SU-DHL-6 (cell line): ENCODE measurements around the gene UBC.
"Not testable (repeated sequence)": the region's sequence is repeated elsewhere in the genome, so short reads cannot be mapped to it uniquely, and the experiment has no call there.

Experiments used
- H2AFZ ChIP-seq: fragments of 200-600 bp; sonication (generic); 2 replicates; pipeline ENCODE4 v1.6.1; 2014; ENCODE audit warnings: low read depth, mild to moderate bottlenecking, moderate library complexity, mixed read lengths, antibody characterized with exemption, low read length; ENCODE audit not compliant: severe bottlenecking
- H3F3A ChIP-seq: fragments of 200-600 bp; shearing (Covaris generic); 2 replicates; pipeline ENCODE4 v1.6.0; 2016; ENCODE audit warnings: antibody characterized with exemption, mild to moderate bottlenecking; ENCODE audit not compliant: insufficient read depth
- H3K27ac ChIP-seq: fragments of 200-600 bp; sonication (generic); 2 replicates; pipeline ENCODE4 v1.5.1; 2016; ENCODE audit warnings: low read depth, mild to moderate bottlenecking, low read length, moderate library complexity, mixed read lengths
- H3K27me3 ChIP-seq: fragments of 200-600 bp; sonication (generic), shearing (Covaris generic); 2 replicates; pipeline ENCODE4 v1.6.0; 2014; ENCODE audit warnings: mild to moderate bottlenecking, low read length
- H3K36me3 ChIP-seq: fragments of 200-600 bp; sonication (generic); 2 replicates; pipeline ENCODE4 v1.6.1; 2014; ENCODE audit warnings: mild to moderate bottlenecking, low read length, mixed read lengths
- H3K4me2 ChIP-seq: fragments of 300-600, 200-600 bp; shearing (Covaris generic), sonication (generic); 2 replicates; pipeline ENCODE4 v1.6.0; 2014; ENCODE audit warnings: low read length, low read depth, mild to moderate bottlenecking; ENCODE audit not compliant: poor library complexity, severe bottlenecking
- H3K4me3 ChIP-seq: fragments of 200-600 bp; sonication (generic); 2 replicates; pipeline ENCODE4 v1.5.1; 2014; ENCODE audit warnings: antibody characterized with exemption, low read length, mild to moderate bottlenecking, mixed read lengths; ENCODE audit not compliant: insufficient read depth, poor library complexity, severe bottlenecking
- H3K79me2 ChIP-seq: fragments of 200-600 bp; sonication (generic); 2 replicates; pipeline ENCODE4 v1.6.1; 2014; ENCODE audit warnings: mild to moderate bottlenecking, low read length, moderate library complexity; ENCODE audit not compliant: insufficient read depth
- H3K9ac ChIP-seq: fragments of 200-600 bp; sonication (generic); 2 replicates; pipeline ENCODE4 v1.7.0; 2014; ENCODE audit warnings: mild to moderate bottlenecking, low read length
- H3K9me2 ChIP-seq: fragments of 200-600 bp; sonication (generic); replicated peaks from 2 replicates; pipeline ENCODE4 v1.6.1; 2014; ENCODE audit warnings: low read length; ENCODE audit not compliant: insufficient read depth
- H3K9me3 ChIP-seq: fragments of 200-600 bp; sonication (generic); 2 replicates; pipeline ENCODE4 v1.6.1; 2014; ENCODE audit warnings: low read length, mixed read lengths; ENCODE audit not compliant: insufficient read depth
- H4K20me1 ChIP-seq: fragments of 200-600 bp; sonication (generic); 2 replicates; pipeline ENCODE4 v1.6.1; 2014; ENCODE audit warnings: low read depth, mild to moderate bottlenecking, antibody characterized with exemption, low read length, moderate library complexity, mixed read lengths
- CTCF ChIP-seq: fragments of 200-600 bp; sonication (generic); IDR thresholded peaks from one replicate; pipeline ENCODE4 v1.5.1; 2017; ENCODE audit warnings: antibody characterized with exemption, mild to moderate bottlenecking, low read length, moderate library complexity; ENCODE audit not compliant: insufficient read depth, poor library complexity, severe bottlenecking
- EZH2phosphoT487 ChIP-seq: fragments of 200-600 bp; sonication (generic), shearing (Covaris generic); conservative IDR thresholded peaks from 2 replicates; pipeline ENCODE4 v1.6.1; 2018; ENCODE audit warnings: mild to moderate bottlenecking, antibody characterized with exemption, low read length, moderate library complexity, mixed read lengths

Gene UBC

GRCh38 chr12:124883263-124884130 lies 31.0 kb downstream of the UBC start:
- no peak for TF ChIP-seq CTCF
- TF ChIP-seq EZH2phosphoT487: no peak
- H3K9me3 ChIP-seq: no peaks in the 10 kb centered on the region
- H3K27ac ChIP-seq: peak overlapping the region; percentile 87; the same call in 1 of the 2 replicates

GRCh38 chr12:124881123-124881522 lies 33.3 kb downstream of the UBC start:
- Histone ChIP-seq H3K9ac (no peak overlapping the region), H3K36me3 (no peaks in the 10 kb centered on the region), H3K27me3 (no peaks in the 10 kb centered on the region), H2AFZ (no peak overlapping the region), H3K4me3 (no peak overlapping the region), H3K27ac (no peak overlapping the region), H3F3A (peaks cover 6% of the 10 kb centered on the region; the same call in 1 of the 2 replicates), H3K79me2 (no peaks in the 10 kb centered on the region), H4K20me1 (no peaks in the 10 kb centered on the region), H3K9me2 (no peaks in the 10 kb centered on the region), H3K9me3 (no peaks in the 10 kb centered on the region), H3K4me2 (no peak overlapping the region)
- no peak for TF ChIP-seq CTCF
- no peak for TF ChIP-seq EZH2phosphoT487

More at GRCh38 chr12:124883263-124884130, 31.0 kb downstream of the UBC start:
- H3K9me2 ChIP-seq: no peaks in the 10 kb centered on the region
- peak overlapping the region; percentile 61 for H3K4me2 ChIP-seq
- peaks cover 15% of the 10 kb centered on the region; the same call in 1 of the 2 replicates for H3F3A ChIP-seq
- H3K4me3 ChIP-seq: no peak overlapping the region
- no peaks in the 10 kb centered on the region for H3K36me3 ChIP-seq
- no peaks in the 10 kb centered on the region for H3K79me2 ChIP-seq
- no peak overlapping the region for H2AFZ ChIP-seq
- H3K9ac ChIP-seq: 0 out of 2 replicates have a peak overlapping the region, but pooled peaks have one; percentile 39
- H3K27me3 ChIP-seq: no peaks in the 10 kb centered on the region
- H4K20me1 ChIP-seq: no peaks in the 10 kb centered on the region

GRCh38 chr12:124880335-124880734 lies 34.1 kb downstream of the UBC start:
- H3K9ac ChIP-seq, H3K9me2 ChIP-seq, H3K27ac ChIP-seq, H3K79me2 ChIP-seq, H3F3A ChIP-seq, H3K9me3 ChIP-seq, H2AFZ ChIP-seq, H3K27me3 ChIP-seq, H4K20me1 ChIP-seq, H3K36me3 ChIP-seq, H3K4me2 ChIP-seq, H3K4me3 ChIP-seq: not testable (repeated sequence)
